Kidney (tissue), 14 donors: Measurements from ENCODE around the gene CREG2. TPM values are rescaled to one million over a fixed set of nuclear protein-coding genes. Genes with fewer than 3 reads are reported as not detected.

Experiments used
- DNase-seq, 5 donors: peaks; one replicate each; pipeline ENCODE4 v3.0.0-alpha.2; 2013 to 2020
- FAIRE-seq: peaks from 2 replicates; lab custom pipeline; 2012; peaks lifted over from hg19 to GRCh38; lab: Jason Lieb, UNC
- H3K27ac ChIP-seq, 2 donors: one replicate each; pipeline ENCODE4 v1.7.0; 2013; ENCODE audit warnings: low read depth in 2 of 2, low read length in 2 of 2, inconsistent platforms in 1 of 2
- H3K27me3 ChIP-seq: one replicate; pipeline ENCODE4 v1.7.1; 2013; ENCODE audit warnings: low read length, inconsistent platforms; ENCODE audit not compliant: control insufficient read depth, insufficient read depth
- H3K36me3 ChIP-seq, 3 donors: one replicate each; pipeline versions ENCODE4 v1.7.0 to v1.7.1; 2013; ENCODE audit warnings: low read length in 3 of 3, control low read depth in 1 of 3, inconsistent platforms in 1 of 3; ENCODE audit not compliant: insufficient read depth in 3 of 3, control insufficient read depth in 2 of 3
- H3K4me1 ChIP-seq, 3 donors: one replicate each; pipeline versions ENCODE4 v1.7.0 to v1.7.1; 2013; ENCODE audit warnings: low read length in 3 of 3, inconsistent platforms in 1 of 3, low read depth in 1 of 3; ENCODE audit not compliant: control insufficient read depth in 2 of 3, insufficient read depth in 2 of 3
- H3K4me3 ChIP-seq, 3 donors: one replicate each; pipeline versions ENCODE4 v1.7.0 to v1.8.1; 2013; ENCODE audit warnings: low read length in 3 of 3, control low read depth in 1 of 3, inconsistent platforms in 1 of 3
- H3K9ac ChIP-seq, 3 donors: one replicate each; pipeline versions ENCODE4 v1.7.0 to v1.7.1; 2013; ENCODE audit warnings: low read length in 3 of 3, control low read depth in 1 of 3, inconsistent platforms in 1 of 3
- H3K9me3 ChIP-seq, 3 donors: one replicate each; pipeline versions ENCODE4 v1.7.0 to v1.7.1; 2013; ENCODE audit warnings: low read length in 3 of 3, control low read depth in 1 of 3, inconsistent platforms in 1 of 3; ENCODE audit not compliant: control insufficient read depth in 2 of 3, insufficient read depth in 1 of 3
- CTCF ChIP-seq: IDR thresholded peaks from 3 replicates; pipeline ENCODE4 v1.5.1; 2012; ENCODE audit warnings: mild to moderate bottlenecking, moderate library complexity, borderline replicate concordance; ENCODE audit not compliant: insufficient read depth; ENCODE audit errors: extremely low read depth
- intact Hi-C: fragments of 100-400 bp; cut with DNase I; formaldehyde crosslinking; loops from one replicate; pipeline ENCODE4 v1.11.1; 2022
- polyA plus RNA-seq: library from polyadenylated mRNA; stranded (reverse); fragments of 350-450 nt; fragmentation: Illumina TruSeq; extraction: RNeasy Lipid Tissue Mini Kit (QIAGEN cat#74804); gene quantifications from one replicate; pipeline ENCODE4 v1.2.3, GENCODE V29; 2014; ENCODE audit warnings: low read depth, low replicate concordance; ENCODE audit not compliant: insufficient read depth
- total RNA-seq: library from RNA; stranded (reverse); fragmentation: NEBNext Ultra II Directional; extraction: Animal tissue kit (Norgen Biotek cat#: 25700); gene quantifications from one replicate; pipeline ENCODE4 v1.2.1, GENCODE V29; 2021
- donor health status: control.
- donor health status: control.
- donor health status: control.
- donor health status: control.
- donor health status: control.
- donor health status: DM: yes; HTN: yes; CAD: no.
- donor health status: Normal renal cell carcinoma (clear cell type).

CREG2 gene
- total and polyA plus RNA-seq, 2 donors from 2014 or later: 0.69 TPM; not detected in 1

GRCh38 chr2:101403745-101404144 lies 16.4 kb upstream of the CREG2 start:
- intact Hi-C loops: no loop called here
- no peak for FAIRE-seq
- no peak overlapping the region for H3K4me3 ChIP-seq

DNA sequence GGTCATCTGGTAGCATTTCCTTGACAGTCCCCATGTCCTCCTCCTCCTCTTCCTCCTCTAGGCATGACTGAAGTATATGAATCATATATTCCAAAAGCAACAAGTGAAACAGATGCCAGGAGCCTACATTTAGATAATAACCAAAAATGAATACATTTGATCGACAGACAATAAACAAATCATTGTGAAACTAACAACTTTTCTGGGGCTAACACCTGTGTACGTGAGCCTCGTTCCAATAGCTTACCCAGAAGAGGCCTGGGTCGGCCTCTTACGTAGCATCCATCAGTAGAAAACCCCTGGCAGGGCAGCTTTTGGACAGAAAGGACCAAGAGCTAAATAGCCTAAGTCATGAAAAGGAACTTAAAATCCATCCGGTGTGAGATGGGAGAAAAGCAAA lies 15.3 kb upstream of the CREG2 start:
- Histone ChIP-seq H3K27me3 (no peaks in the 10 kb centered on the region), H3K4me3 (no peak overlapping the region), H3K27ac (no peak overlapping the region), H3K36me3 (no peaks in the 10 kb centered on the region), H3K9me3 (no peaks in the 10 kb centered on the region), H3K9ac (no peak overlapping the region), H3K4me1 (peaks cover 0 to 11% (median 4%) of the 10 kb centered on the region in 3 donors)
- no peak for TF ChIP-seq CTCF
- intact Hi-C loops: no loop called here
- DNase-seq (no peak), FAIRE-seq (no peak)

More at GRCh38 chr2:101403745-101404144, 16.4 kb upstream of the CREG2 start:
- TF ChIP-seq CTCF: no peak
- Histone ChIP-seq H3K4me1 (peaks cover 0 to 11% (median 4%) of the 10 kb centered on the region in 3 donors), H3K36me3 (no peaks in the 10 kb centered on the region), H3K9ac (no peak overlapping the region), H3K27me3 (no peaks in the 10 kb centered on the region), H3K27ac (no peak overlapping the region), H3K9me3 (no peaks in the 10 kb centered on the region)
- DNase-seq: no peak

DNA sequence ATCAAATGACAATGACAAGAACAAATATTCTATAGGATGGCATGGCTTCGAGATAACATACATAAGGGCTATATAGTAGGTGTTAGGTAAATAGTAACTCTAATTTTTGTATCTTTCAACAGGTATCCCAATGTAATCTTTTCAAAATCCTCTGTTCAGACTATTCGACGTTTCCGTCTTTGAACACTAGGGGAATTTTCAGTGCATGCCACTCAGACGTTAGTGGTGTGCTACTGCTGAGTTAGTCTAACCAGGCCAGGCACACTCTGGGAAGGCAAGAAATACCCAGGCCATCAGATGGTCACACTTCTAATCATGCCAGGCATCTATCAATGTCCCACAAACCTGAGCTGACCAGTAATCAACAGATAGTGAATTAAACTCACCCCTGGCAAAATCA lies 14.6 kb upstream of the CREG2 start:
- H3K27ac ChIP-seq: no peak overlapping the region
- no peaks in the 10 kb centered on the region for H3K36me3 ChIP-seq
- no peak for DNase-seq
- H3K9ac ChIP-seq: no peak overlapping the region
- no peak for TF ChIP-seq CTCF
- intact Hi-C loops: no loop called here
- FAIRE-seq: no peak
- peaks cover 0 to 11% (median 4%) of the 10 kb centered on the region in 3 donors for H3K4me1 ChIP-seq
- H3K4me3 ChIP-seq: no peak overlapping the region
- H3K27me3 ChIP-seq: no peaks in the 10 kb centered on the region
- H3K9me3 ChIP-seq: no peaks in the 10 kb centered on the region

DNA sequence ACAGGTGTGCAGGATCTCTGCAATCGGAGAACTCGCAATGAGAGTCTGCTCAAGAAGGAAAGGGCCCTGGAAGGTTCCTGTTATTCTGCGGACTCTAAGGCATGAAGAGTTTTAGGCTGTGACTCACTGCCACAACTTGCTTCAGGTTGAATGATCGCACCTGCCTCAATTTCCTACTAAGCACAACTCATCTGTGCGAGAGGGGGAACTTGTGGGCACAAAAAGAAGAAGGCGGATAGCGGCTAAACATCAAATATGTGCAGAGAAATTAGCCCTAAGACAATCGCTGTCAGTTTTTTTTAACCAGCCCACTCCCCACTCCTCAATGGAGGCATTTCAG lies 14.0 kb upstream of the CREG2 start:
- no peak for TF ChIP-seq CTCF
- intact Hi-C loops: no loop called here

More for the DNA sequence above, 14.0 kb upstream of the CREG2 start:
- Histone ChIP-seq H3K9ac (no peak overlapping the region), H3K27me3 (no peaks in the 10 kb centered on the region), H3K36me3 (no peaks in the 10 kb centered on the region), H3K4me1 (peaks cover 0 to 11% (median 4%) of the 10 kb centered on the region in 3 donors), H3K9me3 (no peaks in the 10 kb centered on the region), H3K4me3 (no peak overlapping the region), H3K27ac (no peak overlapping the region)
- DNase-seq: no peak
- FAIRE-seq: no peak
